Umbilical cord (tissue), 1 donor: Measurements from ENCODE around the gene CDC25C. TPM values are rescaled to one million over a fixed set of nuclear protein-coding genes. Genes with fewer than 3 reads are reported as not detected.

ENCODE experiments used
- total RNA-seq: library from RNA; depleted of rRNA; stranded (reverse); fragments of >200 nt; gene quantifications from one replicate; pipeline ENCODE4 v1.2.3, GENCODE V29; 2014; ENCODE audit warnings: low replicate concordance; ENCODE audit not compliant: insufficient read depth

The CDC25C gene
- total RNA-seq, 1 donor from 2014 or later, result 2.2 TPM

Other genes starting within 250 kb of the CDC25C start
- gene WNT8A, start 247.8 kb downstream of the CDC25C start, total RNA-seq, result 7.2 TPM
- not detected for gene NME5, start 192.4 kb downstream of the CDC25C start, total RNA-seq
- gene BRD8, start 153.2 kb downstream of the CDC25C start, total RNA-seq, result 19.3 TPM
- 6.0 TPM for gene KIF20A, start 152.7 kb downstream of the CDC25C start, total RNA-seq
- 38.8 TPM for gene CDC23, start 118.5 kb downstream of the CDC25C start, total RNA-seq
- 0.96 TPM for gene GFRA3, start 57.2 kb downstream of the CDC25C start, total RNA-seq
- 23.8 TPM for gene FAM53C, start 6.5 kb upstream of the CDC25C start, total RNA-seq
- 48.2 TPM for gene KDM3B, start 20.9 kb upstream of the CDC25C start, total RNA-seq
- gene REEP2, start 107.3 kb upstream of the CDC25C start, total RNA-seq, result 1.4 TPM
- 24.1 TPM for gene EGR1, start 133.7 kb upstream of the CDC25C start, total RNA-seq
- gene ETF1, start 211.4 kb upstream of the CDC25C start, total RNA-seq, result 64.0 TPM
- 98.5 TPM for gene HSPA9, start 243.6 kb upstream of the CDC25C start, total RNA-seq